GM10266 (cell line): Measurements from ENCODE around the gene TFR2.

Source experiments
- DNase-seq: peaks from one replicate; pipeline ENCODE4 v3.0.0; 2012; ENCODE audit errors: extremely low spot score
- CTCF ChIP-seq: IDR thresholded peaks from 2 replicates; pipeline ENCODE4 v1.5.1; 2012; ENCODE audit warnings: mild to moderate bottlenecking, low read depth; ENCODE audit not compliant: control insufficient read depth, insufficient read depth; ENCODE audit errors: missing control alignments

The TFR2 gene

GRCh38 chr7:100580466-100581283 is 60.7 kb downstream of the TFR2 start:
- no peak for DNase-seq

GRCh38 chr7:100578246-100579183 is 62.8 kb downstream of the TFR2 start:
- DNase-seq, result no peak
- no peak for TF ChIP-seq CTCF

More at GRCh38 chr7:100580466-100581283, 60.7 kb downstream of the TFR2 start:
- no peak for TF ChIP-seq CTCF

- TF ChIP-seq CTCF, result no peak
- no peak for DNase-seq
These were observed 63.8 kb downstream of the TFR2 start for GRCh38 chr7:100577507-100577906.

GRCh38 chr7:100577103-100577502 is 64.2 kb downstream of the TFR2 start:
- no peak for DNase-seq
- TF ChIP-seq CTCF, result no peak

- TF ChIP-seq CTCF, result no peak
- no peak for DNase-seq
These were observed 64.9 kb downstream of the TFR2 start for GRCh38 chr7:100576384-100576993.

- TF ChIP-seq CTCF, result no peak
These were observed 65.5 kb downstream of the TFR2 start for GRCh38 chr7:100575746-100576383.

More at GRCh38 chr7:100575746-100576383, 65.5 kb downstream of the TFR2 start:
- no peak for DNase-seq
